HEK293T (cell line): ENCODE measurements around the gene ABCC8.

Experiments
- CTCF ChIA-PET: fragments of 350-600 bp; formaldehyde crosslinking; extraction: SDS; loops from one replicate; lab custom pipeline; 2021; ENCODE audit warnings: antibody characterized with exemption, inconsistent platforms; lab: Yijun Ruan, JAX
- POLR2A ChIA-PET: fragments of 350-600 bp; formaldehyde crosslinking; extraction: SDS; loops from one replicate; lab custom pipeline; 2020; ENCODE audit warnings: antibody characterized with exemption, inconsistent platforms; lab: Yijun Ruan, JAX
- DNase-seq: peaks from one replicate; pipeline ENCODE4 v3.0.0; 2012; ENCODE audit warnings: mixed read lengths; ENCODE audit errors: extremely low spot score
- ARNT ChIP-seq: fragments of 450-650 bp; IDR thresholded peaks from 2 replicates; pipeline ENCODE4 v1.6.1; 2017; ENCODE audit warnings: mild to moderate bottlenecking
- BHLHE40 ChIP-seq: fragments of 450-650 bp; IDR thresholded peaks from 2 replicates; pipeline ENCODE4 v1.6.1; 2016; ENCODE audit warnings: mild to moderate bottlenecking, moderate library complexity, borderline replicate concordance
- CTBP1 ChIP-seq: fragments of 450-650 bp; IDR thresholded peaks from 2 replicates; pipeline ENCODE4 v1.6.1; 2016; ENCODE audit warnings: borderline replicate concordance
- ELF4 ChIP-seq: fragments of 450-650 bp; IDR thresholded peaks from 2 replicates; pipeline ENCODE4 v1.6.1; 2017; ENCODE audit warnings: antibody characterized with exemption
- FOXA1 ChIP-seq: fragments of 450-650 bp; IDR thresholded peaks from 2 replicates; pipeline ENCODE4 v1.6.1; 2016; ENCODE audit warnings: mild to moderate bottlenecking
- FOXK2 ChIP-seq: fragments of 450-650 bp; IDR thresholded peaks from 2 replicates; pipeline ENCODE4 v1.6.1; 2016; ENCODE audit warnings: mild to moderate bottlenecking
- FOXM1 ChIP-seq: fragments of 450-650 bp; IDR thresholded peaks from 2 replicates; pipeline ENCODE4 v1.6.1; 2017; ENCODE audit warnings: mild to moderate bottlenecking, borderline replicate concordance
- HDGF ChIP-seq: fragments of 450-650 bp; IDR thresholded peaks from 2 replicates; pipeline ENCODE4 v1.6.1; 2017; ENCODE audit warnings: antibody characterized with exemption, borderline replicate concordance
- L3MBTL2 ChIP-seq: fragments of 450-650 bp; conservative IDR thresholded peaks from 2 replicates; pipeline ENCODE4 v1.6.1; 2016; ENCODE audit warnings: mild to moderate bottlenecking
- LEF1 ChIP-seq: fragments of 450-650 bp; IDR thresholded peaks from 2 replicates; pipeline ENCODE4 v1.6.1; 2017; ENCODE audit warnings: mild to moderate bottlenecking, borderline replicate concordance
- NFRKB ChIP-seq: fragments of 450-650 bp; IDR thresholded peaks from 2 replicates; pipeline ENCODE4 v1.6.1; 2016; ENCODE audit warnings: mild to moderate bottlenecking, moderate library complexity
- SP1 ChIP-seq: fragments of 450-650 bp; IDR thresholded peaks from 2 replicates; pipeline ENCODE4 v1.6.1; 2017
- SUZ12 ChIP-seq: fragments of 450-650 bp; IDR thresholded peaks from 2 replicates; pipeline ENCODE4 v1.6.1; 2016; ENCODE audit warnings: mild to moderate bottlenecking
- TARDBP ChIP-seq: fragments of 450-650 bp; IDR thresholded peaks from 2 replicates; pipeline ENCODE4 v1.6.1; 2016
- ZNF384 ChIP-seq: fragments of 450-650 bp; IDR thresholded peaks from 2 replicates; pipeline ENCODE4 v1.6.1; 2016
- TF ChIP-seq, protein P1 (sequence below): fragments of 450-650 bp; IDR thresholded peaks from 2 replicates; pipeline ENCODE4 v1.6.1; 2016

Gene ABCC8

DNA sequence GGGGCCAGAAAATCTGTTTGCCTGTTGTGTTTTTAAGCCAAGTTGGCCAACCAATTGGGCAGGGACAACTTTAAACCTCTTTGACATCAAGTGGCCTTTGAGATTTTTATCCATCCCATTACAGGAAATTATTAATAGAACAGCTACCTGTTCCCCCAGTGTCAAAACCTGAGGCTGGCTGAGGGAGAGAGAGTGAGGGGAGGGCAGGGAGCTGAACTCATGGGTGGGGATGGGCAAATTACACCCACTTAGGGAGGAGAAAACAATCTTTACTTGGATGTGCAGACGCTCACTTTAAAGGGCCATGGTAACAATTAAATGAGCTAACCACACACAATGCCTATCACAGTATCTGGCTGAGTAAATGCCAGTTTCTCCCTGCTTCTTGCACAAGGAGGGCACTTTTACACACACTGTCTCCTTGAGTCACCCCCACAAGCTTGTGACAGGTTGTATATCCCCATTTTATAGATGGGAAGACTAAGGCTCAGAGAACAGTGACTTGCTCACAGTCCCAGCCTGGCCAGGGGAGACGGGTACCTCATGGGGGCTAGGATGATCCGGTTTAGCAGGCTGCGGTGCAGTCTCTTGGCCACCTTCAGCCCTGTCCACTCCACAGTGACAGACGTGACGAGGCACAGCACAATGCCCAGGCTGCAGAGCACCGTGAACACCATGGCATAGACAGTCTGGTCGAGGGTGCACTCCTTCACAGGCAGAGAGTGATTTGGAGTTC is 70.4 kb downstream of the ABCC8 start:
- DNase-seq, result no peak
- ChIA-PET POLR2A (no interaction called here), CTCF (interaction anchor here (0.6 kb wide), 1 partner anchor 67 kb away, joined by 3 read pairs; no protein-coding TSS in a partner anchor)
- TF ChIP-seq SUZ12 (no peak), BHLHE40 (no peak)

DNA sequence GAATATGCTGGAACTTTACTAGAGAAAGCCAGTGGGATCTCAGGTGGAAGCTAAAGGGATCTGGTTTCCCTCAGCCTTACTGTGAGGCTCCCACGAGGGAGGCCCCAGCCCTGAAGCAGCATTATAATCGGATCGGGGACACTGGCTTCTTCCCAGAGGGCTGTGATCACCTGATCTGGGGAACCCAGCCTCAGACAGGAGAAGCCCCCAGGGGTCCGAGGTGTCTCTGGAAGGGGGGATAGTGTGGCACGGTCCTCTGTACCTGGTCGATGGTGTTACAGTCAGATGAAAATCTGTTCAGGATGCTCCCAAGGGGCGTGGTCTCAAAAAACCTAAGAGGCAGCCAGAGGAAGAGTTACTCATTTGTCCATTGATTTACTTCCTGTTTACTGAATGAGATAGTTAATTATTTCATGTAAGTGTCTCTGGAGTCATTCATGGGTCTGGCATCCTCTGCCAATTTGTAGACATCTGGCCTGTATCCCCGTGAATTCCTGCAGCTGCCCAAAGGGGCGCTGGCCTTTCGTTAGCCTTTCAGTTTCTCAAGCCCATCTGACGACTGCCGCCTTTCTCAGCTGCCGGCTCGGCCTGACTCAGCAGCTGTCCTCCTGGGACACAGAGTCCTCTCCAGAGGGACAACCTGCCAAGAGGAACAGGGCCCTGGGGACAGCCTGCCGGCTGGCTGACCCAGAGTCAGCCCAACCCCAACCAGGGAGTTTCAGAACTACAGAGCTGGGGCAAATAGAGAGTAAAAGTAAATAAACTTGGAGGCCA is 71.2 kb downstream of the ABCC8 start:
- ChIA-PET CTCF (interaction anchor here (0.6 kb wide), 1 partner anchor 68 kb away, joined by 3 read pairs; no protein-coding TSS in a partner anchor), POLR2A (no interaction called here)
- TF ChIP-seq ZNF384 (no peak), LEF1 (no peak), FOXM1 (no peak), FOXA1 (no peak)
- TF ChIP-seq, protein P1, sequence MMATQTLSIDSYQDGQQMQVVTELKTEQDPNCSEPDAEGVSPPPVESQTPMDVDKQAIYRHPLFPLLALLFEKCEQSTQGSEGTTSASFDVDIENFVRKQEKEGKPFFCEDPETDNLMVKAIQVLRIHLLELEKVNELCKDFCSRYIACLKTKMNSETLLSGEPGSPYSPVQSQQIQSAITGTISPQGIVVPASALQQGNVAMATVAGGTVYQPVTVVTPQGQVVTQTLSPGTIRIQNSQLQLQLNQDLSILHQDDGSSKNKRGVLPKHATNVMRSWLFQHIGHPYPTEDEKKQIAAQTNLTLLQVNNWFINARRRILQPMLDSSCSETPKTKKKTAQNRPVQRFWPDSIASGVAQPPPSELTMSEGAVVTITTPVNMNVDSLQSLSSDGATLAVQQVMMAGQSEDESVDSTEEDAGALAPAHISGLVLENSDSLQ, result no peak
- no peak for DNase-seq

DNA sequence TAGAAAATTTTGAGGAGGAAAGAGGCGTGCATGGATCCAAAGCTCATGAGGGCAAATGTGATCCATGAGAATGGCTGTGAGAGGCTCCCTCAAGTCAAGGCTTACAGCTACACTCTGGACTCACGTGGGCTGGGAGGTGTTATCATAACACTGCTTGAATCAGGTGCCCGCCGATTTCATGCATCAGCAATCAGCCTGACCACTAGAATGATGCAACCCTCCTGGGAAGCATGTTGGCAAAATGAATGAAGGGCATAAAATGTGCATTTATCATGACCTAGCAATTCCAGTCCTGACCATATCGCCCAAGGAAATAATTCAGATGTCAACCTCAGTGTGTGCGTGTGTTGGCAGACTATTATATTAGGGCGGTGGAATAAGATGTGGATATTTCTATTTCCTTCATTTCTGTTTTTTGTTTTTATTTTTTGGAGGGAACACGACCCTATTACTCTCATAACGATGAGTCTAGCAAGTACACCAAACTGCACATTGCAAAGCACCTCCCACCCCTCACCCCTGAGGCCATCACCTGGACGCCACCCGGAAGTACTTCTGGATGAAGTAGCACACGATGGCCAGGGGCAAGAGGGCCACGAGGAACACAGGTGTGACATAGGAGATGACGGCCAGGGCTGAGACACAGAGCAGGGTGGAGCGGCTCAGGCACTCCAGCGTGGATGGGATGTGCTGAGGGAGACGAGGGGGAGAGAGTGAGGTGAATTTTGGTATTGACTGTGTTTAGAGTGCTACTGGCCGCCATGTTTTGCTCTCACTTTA is 72.5 kb downstream of the ABCC8 start:
- ChIA-PET CTCF (no interaction called here), POLR2A (no interaction called here)
- TF ChIP-seq, protein P1, result no peak
- no peak for TF ChIP-seq ZNF384
- TF ChIP-seq ELF4, result no peak
- no peak for TF ChIP-seq LEF1
- TF ChIP-seq SUZ12, result no peak
- no peak for TF ChIP-seq FOXK2
- no peak for TF ChIP-seq ARNT
- TF ChIP-seq HDGF, result no peak
- no peak for TF ChIP-seq CTBP1
- no peak for TF ChIP-seq L3MBTL2
- no peak for TF ChIP-seq SP1
- TF ChIP-seq TARDBP, result no peak
- no peak for TF ChIP-seq NFRKB
- no peak for TF ChIP-seq FOXA1
- TF ChIP-seq BHLHE40, result no peak
- no peak for TF ChIP-seq FOXM1
- no peak for DNase-seq

GRCh38 chr11:17402486-17402885 is 74.2 kb downstream of the ABCC8 start:
- no peak for DNase-seq
- ChIA-PET POLR2A (no interaction called here), CTCF (no interaction called here)
- no peak for TF ChIP-seq L3MBTL2
- no peak for TF ChIP-seq ZNF384
- TF ChIP-seq NFRKB, result no peak
- TF ChIP-seq ELF4, result no peak
- TF ChIP-seq, protein P1, result no peak
- no peak for TF ChIP-seq TARDBP
- no peak for TF ChIP-seq SP1
- no peak for TF ChIP-seq SUZ12

GRCh38 chr11:17401841-17402240 is 74.8 kb downstream of the ABCC8 start:
- no peak for TF ChIP-seq ELF4
- no peak for TF ChIP-seq FOXK2
- TF ChIP-seq ZNF384, result no peak
- TF ChIP-seq BHLHE40, result no peak
- no peak for TF ChIP-seq TARDBP
- TF ChIP-seq CTBP1, result no peak
- no peak for TF ChIP-seq FOXM1
- TF ChIP-seq FOXA1, result no peak
- no peak for TF ChIP-seq L3MBTL2
- no peak for TF ChIP-seq ARNT
- TF ChIP-seq SP1, result no peak
- no peak for TF ChIP-seq SUZ12
- TF ChIP-seq LEF1, result no peak
- no peak for TF ChIP-seq NFRKB
- TF ChIP-seq, protein P1, result no peak
- no peak for TF ChIP-seq HDGF
- POLR2A ChIA-PET, result no interaction called here
- no peak for DNase-seq
- CTCF ChIA-PET, result no interaction called here
